ENCODE results near the gene GPI. TPM values are rescaled to one million over a fixed set of nuclear protein-coding genes. Genes with fewer than 3 reads are reported as not detected.

GPI gene
- total RNA-seq, 2 experiments from 2014 or later, result 111 to 218 TPM

DNA sequence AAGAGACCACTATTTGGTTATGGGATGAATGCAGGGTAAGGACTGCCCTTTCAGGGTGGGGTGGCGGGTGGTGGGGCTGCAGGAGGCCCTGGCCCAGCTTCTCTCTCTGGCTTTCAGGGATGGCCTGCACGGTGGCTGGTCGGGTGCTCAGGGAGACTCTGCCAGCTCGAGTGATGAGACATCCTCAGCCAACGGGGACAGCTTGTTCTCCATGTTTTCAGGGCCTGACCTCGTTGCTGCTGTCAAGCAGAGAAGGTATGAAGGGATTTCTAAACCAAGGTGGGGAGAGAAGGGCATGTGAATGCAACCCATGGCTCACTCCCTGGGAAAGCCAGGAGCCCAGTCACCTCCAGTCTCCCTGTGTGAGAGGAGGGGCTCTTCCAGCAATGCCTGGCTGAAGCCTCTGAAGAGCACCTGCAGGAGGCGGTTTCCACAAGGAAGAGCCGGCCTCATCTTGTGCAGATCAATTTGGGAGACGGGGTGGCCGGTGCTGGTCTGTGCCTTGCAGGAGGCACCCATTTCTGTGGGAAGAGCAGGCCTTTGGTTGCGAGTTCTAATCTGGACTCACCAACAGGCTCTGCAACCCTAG lies 16.0 kb upstream of the GPI start:
- H3K4me1 ChIP-seq (ENCODE audit: insufficient read depth, low read length, poor library complexity, severe bottlenecking), result no peaks in the 10 kb centered on the region
- no peak overlapping the region for H2AFZ ChIP-seq (ENCODE audit: low read length)
- no TSS peak for BruUV-seq (replicated peaks)
- CTCF ChIA-PET (ENCODE audit: unreplicated experiment), result no interaction called here
- POLR2A ChIA-PET, result no interaction called here
- intact Hi-C loops (cut with micrococcal nuclease; ENCODE audit: unreplicated experiment), result loop anchor here (10.0 kb wide), 1 partner anchor 224 kb away; no protein-coding TSS in a partner anchor
- H4K20me1 ChIP-seq (ENCODE audit: insufficient read depth, low read length), result no peaks in the 10 kb centered on the region
- TF ChIP-seq EZH2phosphoT487 (IDR thresholded peaks at IDR 0.05; ENCODE audit: borderline replicate concordance, low read depth, low read length), result no peak
- TF ChIP-seq, protein P1, sequence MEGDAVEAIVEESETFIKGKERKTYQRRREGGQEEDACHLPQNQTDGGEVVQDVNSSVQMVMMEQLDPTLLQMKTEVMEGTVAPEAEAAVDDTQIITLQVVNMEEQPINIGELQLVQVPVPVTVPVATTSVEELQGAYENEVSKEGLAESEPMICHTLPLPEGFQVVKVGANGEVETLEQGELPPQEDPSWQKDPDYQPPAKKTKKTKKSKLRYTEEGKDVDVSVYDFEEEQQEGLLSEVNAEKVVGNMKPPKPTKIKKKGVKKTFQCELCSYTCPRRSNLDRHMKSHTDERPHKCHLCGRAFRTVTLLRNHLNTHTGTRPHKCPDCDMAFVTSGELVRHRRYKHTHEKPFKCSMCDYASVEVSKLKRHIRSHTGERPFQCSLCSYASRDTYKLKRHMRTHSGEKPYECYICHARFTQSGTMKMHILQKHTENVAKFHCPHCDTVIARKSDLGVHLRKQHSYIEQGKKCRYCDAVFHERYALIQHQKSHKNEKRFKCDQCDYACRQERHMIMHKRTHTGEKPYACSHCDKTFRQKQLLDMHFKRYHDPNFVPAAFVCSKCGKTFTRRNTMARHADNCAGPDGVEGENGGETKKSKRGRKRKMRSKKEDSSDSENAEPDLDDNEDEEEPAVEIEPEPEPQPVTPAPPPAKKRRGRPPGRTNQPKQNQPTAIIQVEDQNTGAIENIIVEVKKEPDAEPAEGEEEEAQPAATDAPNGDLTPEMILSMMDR (conservative IDR thresholded peaks at IDR 0.05; ENCODE audit: low read length), result no peak
- H3K4me2 ChIP-seq (ENCODE audit: low read length), result no peak overlapping the region
- peaks cover 30% of the 10 kb centered on the region for H3K36me3 ChIP-seq (ENCODE audit: insufficient read depth, low read length)
- no peak overlapping the region for H3K4me3 ChIP-seq (ENCODE audit: low read depth, low read length, poor library complexity, severe bottlenecking)
- no peaks in the 10 kb centered on the region for H3K79me2 ChIP-seq (ENCODE audit: insufficient read depth, low read depth, low read length)
- H3K27ac ChIP-seq (ENCODE audit: low read depth, low read length, poor library complexity, severe bottlenecking), result no peak overlapping the region
- DNase-seq (ENCODE audit: low spot score), result no peak
- no peaks in the 10 kb centered on the region for H3K9me2 ChIP-seq (ENCODE audit: insufficient read depth, low read length)
- H3K9me3 ChIP-seq (ENCODE audit: low read length), result no peaks in the 10 kb centered on the region

DNA sequence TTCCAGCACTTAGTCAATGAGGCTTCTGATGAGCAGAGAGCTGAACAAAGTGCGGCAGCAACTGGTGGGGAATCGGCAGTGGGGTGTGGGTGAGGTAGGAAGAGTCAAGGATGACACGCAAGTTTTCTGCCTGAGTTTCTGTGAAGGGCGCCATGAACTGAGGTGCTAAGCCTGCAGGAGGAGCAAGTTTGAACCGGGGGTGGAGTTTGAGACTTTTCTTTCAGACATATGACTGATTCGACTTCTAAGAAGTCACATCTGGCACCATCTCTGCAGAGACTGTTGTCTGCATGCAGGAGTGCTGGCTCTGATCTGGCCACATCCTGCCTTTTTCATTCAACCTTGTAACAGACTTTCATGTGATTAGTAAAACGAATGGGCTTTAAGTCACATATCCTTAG lies 14.8 kb upstream of the GPI start:
- intact Hi-C loops (cut with micrococcal nuclease; ENCODE audit: unreplicated experiment), result no loop called here
- H3K4me3 ChIP-seq (ENCODE audit: low read depth, low read length, poor library complexity, severe bottlenecking), result no peak overlapping the region
- peak; percentile 28 for DNase-seq (ENCODE audit: low spot score)
- H2AFZ ChIP-seq (ENCODE audit: low read length), result no peak overlapping the region
- ChIA-PET CTCF (ENCODE audit: unreplicated experiment) (no interaction called here), POLR2A (no interaction called here)
- no peak for TF ChIP-seq EZH2phosphoT487 (IDR thresholded peaks at IDR 0.05; ENCODE audit: borderline replicate concordance, low read depth, low read length)
- TF ChIP-seq, protein P1 (conservative IDR thresholded peaks at IDR 0.05; ENCODE audit: low read length), result no peak
- H3K9me3 ChIP-seq (ENCODE audit: low read length), result no peaks in the 10 kb centered on the region
- H4K20me1 ChIP-seq (ENCODE audit: insufficient read depth, low read length), result no peaks in the 10 kb centered on the region
- H3K4me1 ChIP-seq (ENCODE audit: insufficient read depth, low read length, poor library complexity, severe bottlenecking), result no peaks in the 10 kb centered on the region
- H3K27ac ChIP-seq (ENCODE audit: low read depth, low read length, poor library complexity, severe bottlenecking), result no peak overlapping the region
- no peaks in the 10 kb centered on the region for H3K79me2 ChIP-seq (ENCODE audit: insufficient read depth, low read depth, low read length)
- H3K4me2 ChIP-seq (ENCODE audit: low read length), result no peak overlapping the region
- H3K9me2 ChIP-seq (ENCODE audit: insufficient read depth, low read length), result no peaks in the 10 kb centered on the region
- BruUV-seq (replicated peaks), result no TSS peak
- peaks cover 36% of the 10 kb centered on the region for H3K36me3 ChIP-seq (ENCODE audit: insufficient read depth, low read length)

DNA sequence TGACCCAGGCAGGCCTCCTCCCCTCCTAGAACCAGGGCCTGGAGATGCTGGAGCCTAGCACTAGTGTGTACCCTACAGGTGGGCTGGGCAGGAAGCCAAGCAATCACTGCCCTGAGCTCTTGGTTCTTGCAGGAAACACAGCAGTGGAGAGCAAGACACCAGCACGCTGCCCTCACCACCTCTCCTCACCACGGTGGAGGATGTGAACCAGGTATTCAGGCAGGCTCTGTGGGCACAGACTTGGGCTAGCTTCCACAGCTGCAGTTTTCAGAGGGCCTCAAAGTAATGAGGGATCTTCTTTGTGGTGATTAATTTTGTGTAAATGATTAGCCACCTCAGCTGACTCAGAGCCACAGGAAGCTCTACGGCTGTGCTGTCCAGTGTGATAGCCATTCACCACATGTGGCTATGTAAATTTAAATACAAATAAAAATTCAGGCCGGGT lies 13.6 kb upstream of the GPI start:
- H3K27ac ChIP-seq (ENCODE audit: low read depth, low read length, poor library complexity, severe bottlenecking), result no peak overlapping the region
- DNase-seq (ENCODE audit: low spot score), result no peak
- no peaks in the 10 kb centered on the region for H3K9me2 ChIP-seq (ENCODE audit: insufficient read depth, low read length)
- ChIA-PET CTCF (ENCODE audit: unreplicated experiment) (no interaction called here), POLR2A (no interaction called here)
- no peak for TF ChIP-seq EZH2phosphoT487 (IDR thresholded peaks at IDR 0.05; ENCODE audit: borderline replicate concordance, low read depth, low read length)
- TF ChIP-seq, protein P1 (conservative IDR thresholded peaks at IDR 0.05; ENCODE audit: low read length), result no peak
- H3K4me1 ChIP-seq (ENCODE audit: insufficient read depth, low read length, poor library complexity, severe bottlenecking), result no peaks in the 10 kb centered on the region
- no peak overlapping the region for H2AFZ ChIP-seq (ENCODE audit: low read length)
- H3K36me3 ChIP-seq (ENCODE audit: insufficient read depth, low read length), result peaks cover 30% of the 10 kb centered on the region
- no peaks in the 10 kb centered on the region for H3K9me3 ChIP-seq (ENCODE audit: low read length)
- H3K79me2 ChIP-seq (ENCODE audit: insufficient read depth, low read depth, low read length), result no peaks in the 10 kb centered on the region
- H4K20me1 ChIP-seq (ENCODE audit: insufficient read depth, low read length), result no peaks in the 10 kb centered on the region
- intact Hi-C loops (cut with micrococcal nuclease; ENCODE audit: unreplicated experiment), result no loop called here
- H3K4me2 ChIP-seq (ENCODE audit: low read length), result no peak overlapping the region
- no TSS peak for BruUV-seq (replicated peaks)
- no peak overlapping the region for H3K4me3 ChIP-seq (ENCODE audit: low read depth, low read length, poor library complexity, severe bottlenecking)

All from OCI-LY7 (cell line).